Fibroblast of skin of left quadriceps (primary cell): ENCODE results near the gene HERC2.
"Not testable (repeated sequence)": the region's sequence is repeated elsewhere in the genome, so short reads cannot be mapped to it uniquely, and the experiment has no call there.

Experiments used
- DNase-seq, 2 experiments: peaks; one replicate each; pipeline ENCODE4 v3.0.0-alpha.2; 2013; ENCODE audit warnings: low read depth in 2 of 2

Gene HERC2

GRCh38 chr15:28131400-28131799 lies 190.6 kb downstream of the HERC2 start:
- DNase-seq: no peak

- no peak for DNase-seq
These were observed 191.3 kb downstream of the HERC2 start for GRCh38 chr15:28130651-28131050.

GRCh38 chr15:28129231-28129848 lies 192.6 kb downstream of the HERC2 start:
- DNase-seq: no peak

- no peak for DNase-seq
These were observed 193.9 kb downstream of the HERC2 start for GRCh38 chr15:28128031-28128430.

- DNase-seq: no peak
These were observed 194.9 kb downstream of the HERC2 start for GRCh38 chr15:28127036-28127435.

GRCh38 chr15:28125673-28126651 lies 196.0 kb downstream of the HERC2 start:
- DNase-seq: peak in 1 of 2 experiments; percentile 14

GRCh38 chr15:28124841-28125240 lies 197.1 kb downstream of the HERC2 start:
- no peak for DNase-seq

- DNase-seq: peak in 1 of 2 experiments; percentile 28
These were observed 198.5 kb downstream of the HERC2 start for GRCh38 chr15:28123408-28124023.

- no peak for DNase-seq
These were observed 199.7 kb downstream of the HERC2 start for GRCh38 chr15:28122038-28122949.

GRCh38 chr15:28121577-28121976 lies 200.4 kb downstream of the HERC2 start:
- not testable (repeated sequence) for DNase-seq

GRCh38 chr15:28120359-28120640 lies 201.7 kb downstream of the HERC2 start:
- DNase-seq: no peak

- no peak for DNase-seq
These were observed 203.4 kb downstream of the HERC2 start for GRCh38 chr15:28118531-28118930.

GRCh38 chr15:28118083-28118482 lies 203.9 kb downstream of the HERC2 start:
- no peak for DNase-seq

GRCh38 chr15:28117432-28117990 lies 204.5 kb downstream of the HERC2 start:
- no peak for DNase-seq

- no peak for DNase-seq
These were observed 205.2 kb downstream of the HERC2 start for GRCh38 chr15:28116521-28117431.

GRCh38 chr15:28115871-28116270 lies 206.1 kb downstream of the HERC2 start:
- DNase-seq: no peak

GRCh38 chr15:28114721-28115622 lies 207.0 kb downstream of the HERC2 start:
- DNase-seq: no peak

GRCh38 chr15:28114114-28114455 lies 207.9 kb downstream of the HERC2 start:
- no peak for DNase-seq

- DNase-seq: no peak
These were observed 208.4 kb downstream of the HERC2 start for GRCh38 chr15:28113394-28114113.
